CD4-positive, CD25-positive, alpha-beta regulatory T cell (primary cell): ENCODE measurements around the gene CDC23. TPM values are rescaled to one million over a fixed set of nuclear protein-coding genes. Genes with fewer than 3 reads are reported as not detected.
A peak's percentile ranks its signal among the peaks of the same experiment; 100 is the strongest.
"Not testable (repeated sequence)": the region's sequence is repeated elsewhere in the genome, so short reads cannot be mapped to it uniquely, and the experiment has no call there.

Source experiments
- ATAC-seq, 2 donors: fragments of 150-1000 bp; cut with Tn5 transposase; one replicate each; pipeline ENCODE4 v1.10.0; 2021; ENCODE audit warnings: low read depth in 2 of 2, moderate number of reproducible peaks in 2 of 2, moderate library complexity in 1 of 2
- DNase-seq, 3 donors: peaks; one replicate each; pipeline versions ENCODE4 v3.0.0 to v3.0.0-alpha.2; 2012 to 2022; ENCODE audit warnings: mixed read lengths in 1 of 3
- H3K27ac ChIP-seq: one replicate; pipeline ENCODE4 v1.7.0; 2013; ENCODE audit warnings: mild to moderate bottlenecking, low read length; ENCODE audit not compliant: insufficient read depth, poor library complexity, severe bottlenecking
- H3K27me3 ChIP-seq: one replicate; pipeline ENCODE4 v1.7.0; 2013; ENCODE audit warnings: low read length; ENCODE audit not compliant: control insufficient read depth, insufficient read depth
- H3K36me3 ChIP-seq: one replicate; pipeline ENCODE4 v1.7.0; 2013; ENCODE audit warnings: mild to moderate bottlenecking, low read length, moderate library complexity; ENCODE audit not compliant: control insufficient read depth, insufficient read depth
- H3K4me1 ChIP-seq: 2 replicates; pipeline ENCODE4 v1.7.0; 2013; ENCODE audit warnings: mild to moderate bottlenecking, low read length; ENCODE audit not compliant: insufficient read depth, control insufficient read depth, poor library complexity, severe bottlenecking
- H3K4me3 ChIP-seq: one replicate; pipeline ENCODE4 v1.7.0; 2013; ENCODE audit warnings: low read depth, mild to moderate bottlenecking, low read length, moderate library complexity
- H3K9me3 ChIP-seq, 2 experiments: 1 replicate in 1 of 2; 2 replicates in 1 of 2; pipeline ENCODE4 v1.7.0; 2013; ENCODE audit warnings: low read length in 2 of 2, mild to moderate bottlenecking in 1 of 2, moderate library complexity in 1 of 2; ENCODE audit not compliant: control insufficient read depth in 2 of 2
- H3K27ac Mint-ChIP-seq, 3 donors: one replicate each; pipeline ENCODE4 v1.8.0; 2020 to 2022; ENCODE audit warnings: mild to moderate bottlenecking in 3 of 3, mixed read lengths in 3 of 3, moderate library complexity in 2 of 3
- H3K27me3 Mint-ChIP-seq: one replicate; pipeline ENCODE4 v1.8.0; 2022; ENCODE audit warnings: mild to moderate bottlenecking, mixed read lengths
- H3K36me3 Mint-ChIP-seq: one replicate; pipeline ENCODE4 v1.8.0; 2020; ENCODE audit warnings: mixed read lengths
- H3K4me1 Mint-ChIP-seq, 4 donors: one replicate each; pipeline ENCODE4 v1.8.0; 2020 to 2022; ENCODE audit warnings: mixed read lengths in 4 of 4, mild to moderate bottlenecking in 1 of 4
- H3K4me3 Mint-ChIP-seq, 4 donors: one replicate each; pipeline ENCODE4 v1.8.0; 2020 to 2022; ENCODE audit warnings: mild to moderate bottlenecking in 4 of 4, mixed read lengths in 4 of 4, moderate library complexity in 3 of 4
- H3K9me3 Mint-ChIP-seq, 7 donors: one replicate each; pipeline ENCODE4 v1.8.0; 2020 to 2022; ENCODE audit warnings: mixed read lengths in 7 of 7, mild to moderate bottlenecking in 3 of 7, moderate library complexity in 2 of 7
- polyA plus RNA-seq, 4 donors: library from polyadenylated mRNA; unstranded; fragments of 300-500 nt; fragmentation: Illumina TruSeq; gene quantifications; one replicate each; pipeline ENCODE4 v1.2.3, GENCODE V29; 2021
- total RNA-seq: library from RNA; stranded (reverse); gene quantifications from one replicate; pipeline ENCODE4 v1.2.3, GENCODE V29; 2022

Gene CDC23
- 19.4 TPM for total RNA-seq
- polyA plus RNA-seq: 10 to 100 TPM; 14.7 to 28.5 (median 24.4) TPM

GRCh38 chr5:138213161-138214029 is at the start of gene CDC23:
TSS of gene CDC23 (minus strand) at chr5:138213323. CDS start at chr5:138213312, 11 bp downstream.
- Histone ChIP-seq H3K4me3 (peak within 1 kb of the TSS; percentile 98), H3K36me3 (peaks cover 3% of the 10 kb centered on the region), H3K27me3 (no peaks in the 10 kb centered on the region), H3K4me1 (peaks cover 27% of the 10 kb centered on the region), H3K9me3 (no peaks in the 10 kb centered on the region), H3K27ac (peak within 1 kb of the TSS; percentile 76)
- peak; percentile 97 for ATAC-seq
- H3K27ac Mint-ChIP-seq: peak within 1 kb of the TSS; percentile 97 to 99 (median 99)
- H3K9me3 Mint-ChIP-seq: no peaks in the 10 kb centered on the region
- H3K4me1 Mint-ChIP-seq: peaks cover 10 to 28% (median 18%) of the 10 kb centered on the region in 4 donors
- peaks cover 14% of the 10 kb centered on the region for H3K27me3 Mint-ChIP-seq
- peak within 1 kb of the TSS; percentile 97 to 99 (median 98) for H3K4me3 Mint-ChIP-seq
- peak; percentile 89 to 97 (median 94) for DNase-seq
- H3K36me3 Mint-ChIP-seq: peaks cover 5% of the 10 kb centered on the region

- Histone ChIP-seq H3K27ac (no peak overlapping the region), H3K4me1 (no peaks in the 10 kb centered on the region), H3K4me3 (no peak overlapping the region), H3K36me3 (no peaks in the 10 kb centered on the region), H3K27me3 (no peaks in the 10 kb centered on the region), H3K9me3 (no peaks in the 10 kb centered on the region)
- Mint-ChIP-seq H3K27ac (no peak overlapping the region), H3K36me3 (no peaks in the 10 kb centered on the region), H3K4me1 (no peaks in the 10 kb centered on the region), H3K27me3 (peaks cover 16% of the 10 kb centered on the region), H3K9me3 (no peaks in the 10 kb centered on the region), H3K4me3 (no peak overlapping the region)
- DNase-seq: no peak
- ATAC-seq: no peak
Observed at GRCh38 chr5:138258704-138259292, 45.7 kb upstream of the CDC23 start.

GRCh38 chr5:138257583-138257982 is 44.5 kb upstream of the CDC23 start:
- no peaks in the 10 kb centered on the region for H3K36me3 Mint-ChIP-seq
- DNase-seq: no peak
- no peaks in the 10 kb centered on the region for H3K27me3 ChIP-seq
- H3K4me3 Mint-ChIP-seq: no peak overlapping the region
- H3K9me3 ChIP-seq: no peaks in the 10 kb centered on the region
- H3K27ac Mint-ChIP-seq: no peak overlapping the region
- H3K27ac ChIP-seq: no peak overlapping the region
- H3K36me3 ChIP-seq: no peaks in the 10 kb centered on the region
- no peaks in the 10 kb centered on the region for H3K4me1 ChIP-seq
- no peaks in the 10 kb centered on the region for H3K9me3 Mint-ChIP-seq
- ATAC-seq: no peak
- H3K4me3 ChIP-seq: no peak overlapping the region
- peaks cover 16% of the 10 kb centered on the region for H3K27me3 Mint-ChIP-seq
- H3K4me1 Mint-ChIP-seq: no peaks in the 10 kb centered on the region

GRCh38 chr5:138252944-138253343 is 39.8 kb upstream of the CDC23 start:
- H3K9me3 Mint-ChIP-seq: no peaks in the 10 kb centered on the region
- no peak for DNase-seq

GRCh38 chr5:138247800-138248199 is 34.7 kb upstream of the CDC23 start:
- H3K36me3 ChIP-seq, H3K4me1 Mint-ChIP-seq, H3K27ac ChIP-seq, H3K4me1 ChIP-seq, ATAC-seq, H3K4me3 ChIP-seq, H3K27me3 ChIP-seq, DNase-seq, H3K9me3 ChIP-seq, H3K27ac Mint-ChIP-seq, H3K4me3 Mint-ChIP-seq, H3K36me3 Mint-ChIP-seq, H3K9me3 Mint-ChIP-seq: not testable (repeated sequence)
- H3K27me3 Mint-ChIP-seq: peaks cover 34% of the 10 kb centered on the region

More at GRCh38 chr5:138252944-138253343, 39.8 kb upstream of the CDC23 start:
- H3K9me3 ChIP-seq: no peaks in the 10 kb centered on the region
- H3K4me1 ChIP-seq: no peaks in the 10 kb centered on the region
- Mint-ChIP-seq H3K4me3 (no peak overlapping the region), H3K36me3 (no peaks in the 10 kb centered on the region), H3K27me3 (peaks cover 20% of the 10 kb centered on the region), H3K4me1 (no peaks in the 10 kb centered on the region), H3K27ac (no peak overlapping the region)
- H3K36me3 ChIP-seq: no peaks in the 10 kb centered on the region
- no peak overlapping the region for H3K4me3 ChIP-seq
- H3K27me3 ChIP-seq: no peaks in the 10 kb centered on the region
- no peak for ATAC-seq
- H3K27ac ChIP-seq: no peak overlapping the region

- no peak overlapping the region for H3K27ac Mint-ChIP-seq
- Histone ChIP-seq H3K4me1 (peaks cover 6% of the 10 kb centered on the region), H3K4me3 (no peak overlapping the region), H3K36me3 (no peaks in the 10 kb centered on the region), H3K27me3 (peaks cover 9% of the 10 kb centered on the region), H3K9me3 (no peaks in the 10 kb centered on the region), H3K27ac (no peak overlapping the region)
- H3K9me3 Mint-ChIP-seq: no peaks in the 10 kb centered on the region
- H3K4me3 Mint-ChIP-seq: no peak overlapping the region
- H3K27me3 Mint-ChIP-seq: peaks cover 37% of the 10 kb centered on the region
- DNase-seq (no peak), ATAC-seq (no peak)
- H3K36me3 Mint-ChIP-seq: no peaks in the 10 kb centered on the region
- H3K4me1 Mint-ChIP-seq: peaks cover 0 to 4% (median 0%) of the 10 kb centered on the region in 4 donors
Observed at GRCh38 chr5:138246822-138247221, 33.7 kb upstream of the CDC23 start.

GRCh38 chr5:138246334-138246733 is 33.2 kb upstream of the CDC23 start:
- Histone ChIP-seq H3K4me1 (peaks cover 11% of the 10 kb centered on the region), H3K27me3 (peaks cover 10% of the 10 kb centered on the region), H3K36me3 (no peaks in the 10 kb centered on the region), H3K27ac (no peak overlapping the region), H3K4me3 (no peak overlapping the region), H3K9me3 (no peaks in the 10 kb centered on the region)
- Mint-ChIP-seq H3K9me3 (no peaks in the 10 kb centered on the region), H3K36me3 (no peaks in the 10 kb centered on the region), H3K27me3 (peaks cover 36% of the 10 kb centered on the region), H3K4me3 (no peak overlapping the region), H3K27ac (no peak overlapping the region), H3K4me1 (peaks cover 2 to 7% (median 2%) of the 10 kb centered on the region in 4 donors)
- DNase-seq (no peak), ATAC-seq (no peak)
